Measurements from ENCODE around the gene ANO8.

The ANO8 gene

GRCh38 chr19:17347877-17348276, 13.2 kb upstream of the ANO8 start:
- DNase-seq (ENCODE audit: low read depth), result no peak

GRCh38 chr19:17347361-17347760, 12.7 kb upstream of the ANO8 start:
- DNase-seq (ENCODE audit: low read depth), result no peak

GRCh38 chr19:17346109-17346671, 11.5 kb upstream of the ANO8 start:
- peak; percentile 40 for DNase-seq (ENCODE audit: low read depth)

- DNase-seq (ENCODE audit: low read depth), result no peak
Measured at GRCh38 chr19:17341845-17342244, 7.2 kb upstream of the ANO8 start.

GRCh38 chr19:17341386-17341785, 6.7 kb upstream of the ANO8 start:
- DNase-seq (ENCODE audit: low read depth), result no peak

GRCh38 chr19:17340871-17341357, 6.3 kb upstream of the ANO8 start:
- DNase-seq (ENCODE audit: low read depth), result no peak

- DNase-seq (ENCODE audit: low read depth), result no peak
Measured at GRCh38 chr19:17340302-17340870, 5.7 kb upstream of the ANO8 start.

GRCh38 chr19:17339088-17339741, 4.6 kb upstream of the ANO8 start:
- no peak for DNase-seq (ENCODE audit: low read depth)

- DNase-seq (ENCODE audit: low read depth), result no peak
Measured at GRCh38 chr19:17338433-17339078, 3.9 kb upstream of the ANO8 start.

- no peak for DNase-seq (ENCODE audit: low read depth)
Measured at GRCh38 chr19:17337675-17338432, 3.2 kb upstream of the ANO8 start.

GRCh38 chr19:17336872-17337674, 2.4 kb upstream of the ANO8 start, which contains the start of gene GTPBP3:
Gene GTPBP3, plus strand, starts transcription at chr19:17337553. Its CDS starts 59 bp downstream, at chr19:17337612.
- DNase-seq (ENCODE audit: low read depth), result peak; percentile 98

- DNase-seq (ENCODE audit: low read depth), result no peak
Measured at GRCh38 chr19:17335575-17335974, 920 bp upstream of the ANO8 start.

GRCh38 chr19:17333611-17334413, 843 bp downstream of the ANO8 start:
- DNase-seq (ENCODE audit: low read depth), result peak; percentile 78

GRCh38 chr19:17332677-17333581, 1.7 kb downstream of the ANO8 start:
- DNase-seq (ENCODE audit: low read depth), result peak; percentile 41

- DNase-seq (ENCODE audit: low read depth), result no peak
Measured at GRCh38 chr19:17332360-17332676, 2.3 kb downstream of the ANO8 start.

- DNase-seq (ENCODE audit: low read depth), result no peak
Measured at GRCh38 chr19:17331045-17331558, 3.6 kb downstream of the ANO8 start.

GRCh38 chr19:17330262-17331044, 4.2 kb downstream of the ANO8 start:
- DNase-seq (ENCODE audit: low read depth), result no peak
